NCI-H460 (cell line): ENCODE measurements around the gene CBX8. TPM values are rescaled to one million over a fixed set of nuclear protein-coding genes. Genes with fewer than 3 reads are reported as not detected.

Source experiments
- total RNA-seq: library from RNA; depleted of rRNA; stranded (reverse); fragments of >200 nt; shearing (Covaris generic); gene quantifications from 2 replicates; pipeline ENCODE4 v1.2.3, GENCODE V29; 2014; rRNA removed

CBX8 gene
- total RNA-seq, 1 experiment from 2014 or later: 11.0 TPM

Other genes starting within 250 kb of the CBX8 start
- 0.07 and 0.32 TPM in 2 replicates for gene RBFOX3, start 186.0 kb downstream of the CBX8 start, total RNA-seq
- not detected in 2 replicates for gene ENPP7, start 66.1 kb downstream of the CBX8 start, total RNA-seq
- 23.7 and 26.8 TPM in 2 replicates for gene CBX2, start 18.9 kb downstream of the CBX8 start, total RNA-seq
- gene CBX4, start 42.4 kb upstream of the CBX8 start, total RNA-seq: 88.2 and 100 TPM in 2 replicates
- gene TBC1D16, start 238.8 kb upstream of the CBX8 start, total RNA-seq: 12.3 and 12.4 TPM in 2 replicates
- gene CCDC40, start 239.6 kb upstream of the CBX8 start, total RNA-seq: 2.0 and 2.6 TPM in 2 replicates